Gastrocnemius medialis (tissue), 4 donors: ENCODE measurements around the gene PRKN.

Experiments used
- CTCF ChIP-seq, 5 experiments: fragments of 450-650 bp in 3 of 5; fragments of 200-600 bp in 2 of 5; sonication (generic) in 2 of 5; IDR thresholded peaks in 4 of 5; conservative IDR thresholded peaks in 1 of 5; 1 replicate in 4 of 5; 2 replicates in 1 of 5; pipeline ENCODE4 v1.5.1; 2016 to 2019; ENCODE audit warnings: antibody characterized with exemption in 5 of 5, mild to moderate bottlenecking in 3 of 5, moderate library complexity in 3 of 5
- POLR2A ChIP-seq, 2 donors: fragments of 450-650 bp; IDR thresholded peaks; one replicate each; pipeline ENCODE4 v1.6.1; 2017; ENCODE audit warnings: antibody characterized with exemption in 2 of 2, mild to moderate bottlenecking in 2 of 2, moderate library complexity in 2 of 2

DNA sequence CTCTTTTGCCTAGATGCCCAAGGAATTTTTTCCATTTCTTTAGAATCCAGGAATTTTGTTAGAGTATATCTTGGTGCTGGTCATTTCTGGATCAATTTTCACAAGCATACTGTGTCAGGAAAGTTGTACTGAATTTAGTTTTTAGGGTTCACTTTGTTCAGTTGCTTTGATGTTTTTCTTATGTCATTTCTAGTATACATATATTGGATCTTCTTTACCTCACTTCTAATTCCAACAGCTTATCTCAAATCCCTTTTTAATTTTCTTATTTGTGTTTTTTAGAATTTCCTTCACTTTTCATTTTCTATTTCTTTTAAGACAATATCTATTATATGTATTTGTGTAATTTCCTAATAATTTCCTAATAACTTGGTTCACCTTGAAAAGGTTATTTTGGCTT, 1172.7 kb downstream of the PRKN start:
- TF ChIP-seq CTCF (IDR thresholded peaks at IDR 0.05 in 4 of 5, conservative IDR thresholded peaks at IDR 0.05 in 1 of 5) (no peak), POLR2A (IDR thresholded peaks at IDR 0.05) (no peak)
